Glomerular endothelial cell (primary cell): Measurements from ENCODE around the gene AGK. TPM values are rescaled to one million over a fixed set of nuclear protein-coding genes. Genes with fewer than 3 reads are reported as not detected.

ENCODE experiments used
- DNase-seq: peaks from one replicate; pipeline ENCODE4 v3.0.0-alpha.2; 2011; ENCODE audit warnings: low read depth, low spot score; ENCODE audit errors: extremely low read depth
- total RNA-seq: library from RNA; depleted of rRNA; stranded (reverse); fragments of >200 nt; gene quantifications from 2 replicates; pipeline ENCODE4 v1.2.3, GENCODE V29; 2015

AGK gene
- total RNA-seq, 1 donor from 2014 or later = 27.2 TPM

- DNase-seq = no peak
Measured at GRCh38 chr7:141584935-141585334, 33.7 kb downstream of the AGK start.

- no peak for DNase-seq
Measured at GRCh38 chr7:141585592-141586510, 34.6 kb downstream of the AGK start.

DNA sequence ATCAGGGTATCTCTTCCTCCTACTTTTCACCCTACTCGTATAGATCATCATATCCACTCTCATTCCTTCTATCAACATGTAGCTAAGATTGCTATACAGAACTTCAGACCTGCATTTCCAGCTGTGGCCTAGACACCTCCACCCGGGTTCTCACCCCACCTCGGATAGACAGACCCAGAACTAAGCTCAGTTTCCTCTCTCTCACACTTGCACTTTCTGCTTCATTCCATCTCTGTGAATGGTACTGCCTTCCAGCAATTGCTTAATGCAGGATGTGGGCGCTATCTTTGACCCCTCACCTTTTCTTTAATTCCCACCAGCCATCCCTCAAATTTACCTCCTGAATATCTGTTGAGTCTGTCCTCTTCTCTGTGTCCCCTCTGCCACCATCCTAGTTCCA is 35.7 kb downstream of the AGK start:
- DNase-seq = no peak

GRCh38 chr7:141587304-141587703 is 36.1 kb downstream of the AGK start:
- DNase-seq = no peak

GRCh38 chr7:141588912-141589311 is 37.7 kb downstream of the AGK start:
- no peak for DNase-seq

DNA sequence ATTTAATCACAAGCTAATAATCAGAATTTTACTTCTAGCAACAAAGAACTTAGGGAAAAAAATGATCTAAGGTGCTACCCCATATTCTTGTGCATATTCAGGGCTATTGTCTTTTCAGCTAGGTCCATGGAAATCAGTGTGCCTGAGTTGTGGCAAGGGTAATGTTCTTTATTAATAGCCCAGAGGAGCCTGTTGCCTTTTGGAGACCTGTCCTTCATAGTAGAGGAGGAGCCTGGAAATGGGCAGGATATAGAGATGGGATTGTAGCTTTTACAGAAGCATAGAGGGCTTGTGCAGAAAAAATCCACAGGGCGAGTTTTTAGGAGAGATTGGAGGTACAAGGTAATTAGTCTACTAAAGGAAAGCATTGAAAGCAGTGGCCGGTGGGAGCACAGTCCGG is 38.9 kb downstream of the AGK start:
- no peak for DNase-seq

DNA sequence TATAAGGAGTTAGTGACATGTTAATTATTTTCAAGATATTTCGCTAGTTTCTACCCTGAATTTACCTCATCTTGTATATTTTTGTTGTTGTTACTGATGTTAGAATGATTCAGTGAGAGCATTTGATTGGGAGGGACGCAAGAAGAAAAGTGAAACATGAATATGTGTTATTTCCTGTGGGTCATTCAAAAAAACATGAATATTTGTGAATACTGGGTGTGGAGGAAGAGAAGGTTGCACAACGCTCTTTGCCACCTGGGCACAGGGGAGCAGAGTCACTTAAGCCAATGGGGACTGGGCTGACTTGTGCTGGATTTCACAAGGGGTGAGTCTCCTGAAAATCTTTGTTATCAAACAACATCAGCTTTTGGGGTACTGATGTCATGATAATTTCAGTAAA is 39.5 kb downstream of the AGK start:
- no peak for DNase-seq

GRCh38 chr7:141593134-141593533 is 41.9 kb downstream of the AGK start:
- peak; percentile 3 for DNase-seq

- DNase-seq = no peak
Measured at GRCh38 chr7:141597966-141598365, 46.8 kb downstream of the AGK start.

GRCh38 chr7:141598408-141598807 is 47.2 kb downstream of the AGK start:
- DNase-seq = no peak

DNA sequence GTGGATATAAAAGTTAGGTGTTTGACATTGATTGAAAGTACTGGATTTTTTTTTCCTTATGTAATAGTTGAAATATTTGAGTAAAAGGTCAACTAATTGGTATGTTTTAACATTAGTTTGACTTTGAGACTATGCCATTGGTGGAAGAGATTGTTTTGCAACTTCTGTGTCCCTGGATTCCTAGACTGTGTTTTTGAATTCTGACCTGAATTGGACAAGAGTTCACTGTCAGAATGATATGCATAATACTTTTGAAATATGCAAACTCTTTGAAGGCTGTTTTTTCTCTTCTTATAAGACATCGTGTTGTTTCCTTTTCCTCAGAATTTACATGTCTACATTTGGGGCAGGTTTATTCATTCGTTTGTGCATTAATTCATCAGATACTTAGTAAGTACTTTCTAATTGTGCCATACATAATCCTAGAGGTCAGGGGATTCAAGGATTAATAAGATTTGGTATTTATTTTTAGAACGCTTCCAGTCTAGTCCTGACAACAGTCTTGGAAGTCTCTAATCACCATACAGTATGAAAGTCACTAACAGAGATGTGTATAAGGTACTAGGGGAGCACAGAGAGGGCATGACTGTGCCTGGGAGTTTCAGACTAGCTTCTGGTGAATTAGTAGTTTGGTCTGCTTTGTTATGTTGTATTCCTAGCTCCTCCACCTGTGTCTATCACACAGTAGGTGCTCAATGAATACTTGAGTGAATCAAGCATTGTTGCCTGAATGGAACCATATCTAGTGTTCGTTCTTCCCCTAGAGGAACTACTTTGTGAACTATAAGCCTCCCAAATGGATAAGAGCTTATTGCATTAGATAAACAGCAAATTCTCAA is 49.2 kb downstream of the AGK start:
- DNase-seq = no peak

DNA sequence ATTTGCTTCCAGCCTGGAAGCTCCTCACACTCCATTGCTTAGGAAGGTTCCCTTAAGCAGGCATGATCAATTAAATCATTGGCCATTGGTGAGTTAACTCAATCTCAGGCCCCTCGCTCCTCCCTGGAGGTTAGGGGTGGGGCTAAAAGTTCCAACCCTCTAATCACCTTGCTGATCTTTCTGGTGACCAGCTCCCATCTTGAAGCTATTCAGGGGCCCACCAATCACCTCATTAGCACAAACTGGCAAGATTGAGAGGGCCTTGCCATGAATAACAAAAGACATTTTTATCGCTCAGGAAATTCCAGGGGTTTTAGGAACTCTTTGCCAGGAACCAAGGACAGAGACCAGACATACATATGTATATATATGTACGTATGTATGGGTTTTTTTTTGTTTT is 58.4 kb downstream of the AGK start:
- DNase-seq = no peak

DNA sequence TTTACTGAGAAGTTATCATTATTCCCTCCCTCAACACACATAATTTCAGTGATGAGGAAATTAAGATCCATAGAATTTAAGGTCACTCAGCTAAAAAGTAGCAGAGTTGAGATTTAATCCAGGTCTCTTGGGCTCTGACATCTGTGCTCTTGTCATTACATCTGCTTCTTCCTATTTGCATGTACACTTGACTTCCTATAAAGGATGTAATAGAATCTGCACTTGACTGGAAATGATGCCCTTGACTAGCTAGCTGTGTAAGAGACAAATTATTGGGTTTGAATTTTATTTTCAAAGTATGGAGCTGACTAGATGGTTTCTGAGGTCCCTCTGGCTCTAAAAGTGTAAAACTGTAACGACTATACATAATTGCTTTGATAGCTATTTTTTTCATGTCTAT is 59.5 kb downstream of the AGK start:
- no peak for DNase-seq

- no peak for DNase-seq
Measured at GRCh38 chr7:141612861-141613260, 61.7 kb downstream of the AGK start.

- DNase-seq = no peak
Measured at GRCh38 chr7:141617280-141617679, 66.1 kb downstream of the AGK start.

GRCh38 chr7:141619745-141620144 is 68.5 kb downstream of the AGK start:
- DNase-seq = no peak

DNA sequence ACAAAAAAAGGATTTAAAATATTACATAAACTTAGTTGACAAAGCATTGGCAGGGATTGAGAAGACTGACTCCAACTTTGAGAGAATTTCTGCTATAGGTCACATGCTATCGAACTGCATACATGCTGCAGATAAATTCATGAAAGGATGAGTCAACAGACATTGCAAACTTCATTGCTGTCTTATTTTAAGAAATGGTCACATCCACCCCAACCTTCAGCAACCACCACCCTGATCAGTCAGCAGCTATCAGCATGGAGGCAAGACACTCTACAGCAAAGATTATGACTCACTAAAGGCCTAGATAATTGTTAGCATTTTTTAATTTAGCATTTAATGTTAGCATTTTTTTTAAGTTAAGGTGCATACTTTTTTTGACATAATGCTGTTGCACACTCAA is 73.6 kb downstream of the AGK start:
- no peak for DNase-seq

DNA sequence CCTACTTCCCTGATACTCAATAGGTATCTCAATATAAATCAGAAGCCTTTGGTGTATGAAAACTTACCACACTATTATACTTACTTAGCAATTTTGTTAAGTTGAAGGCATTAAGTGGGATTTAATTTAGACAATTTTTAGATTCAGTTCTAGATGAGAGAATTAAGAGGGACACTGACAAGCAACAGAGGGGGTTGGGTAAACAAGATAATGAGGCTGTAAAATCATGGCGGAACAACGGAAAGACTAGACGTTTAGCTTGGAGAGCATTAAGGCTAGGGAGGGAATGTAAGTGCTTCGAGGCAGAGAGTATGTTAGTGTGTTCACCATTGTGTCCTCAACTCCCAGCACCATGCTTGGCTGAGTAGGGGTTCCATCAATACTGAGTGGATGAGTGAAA is 79.4 kb downstream of the AGK start:
- no peak for DNase-seq

GRCh38 chr7:141631525-141631924 is 80.3 kb downstream of the AGK start:
- no peak for DNase-seq

DNA sequence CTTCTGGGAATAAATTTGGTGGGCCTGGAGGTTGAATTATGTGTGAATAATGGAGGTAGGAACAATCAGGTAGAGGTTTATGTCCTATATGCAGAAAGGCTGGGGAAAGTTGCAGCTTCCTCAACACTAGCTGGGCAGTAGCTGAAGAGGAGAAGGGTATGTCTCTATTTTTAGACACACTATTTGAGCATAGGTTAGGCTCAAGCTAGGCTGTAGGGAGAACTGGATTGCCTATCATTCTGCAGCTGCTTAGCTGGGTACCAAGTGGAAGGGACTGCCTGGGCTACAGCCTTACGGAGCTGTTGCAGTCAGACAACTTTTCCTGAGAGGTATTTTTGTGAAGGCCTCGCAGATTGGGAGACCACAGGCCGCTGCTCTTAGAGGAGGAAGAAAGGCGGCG is 82.9 kb downstream of the AGK start:
- no peak for DNase-seq

- no peak for DNase-seq
Measured at GRCh38 chr7:141636053-141636452, 84.8 kb downstream of the AGK start.
